ENCODE data around the gene ABCC8.

ABCC8 gene

GRCh38 chr11:17397311-17398002 is 79.2 kb downstream of the ABCC8 start:
- ATAC-seq: no peak
- no peak for TF ChIP-seq PPARA (CRISPR knock-in tag; IDR thresholded peaks at IDR 0.05; ENCODE audit: borderline replicate concordance)
- TF ChIP-seq ZC3H10 (CRISPR knock-in tag; IDR thresholded peaks at IDR 0.05): no peak
- TF ChIP-seq BACH2 (CRISPR knock-in tag; IDR thresholded peaks at IDR 0.05; ENCODE audit: borderline replicate concordance): no peak
- TF ChIP-seq POU6F1 (CRISPR knock-in tag; IDR thresholded peaks at IDR 0.05; ENCODE audit: borderline replicate concordance, low read depth): no peak
- TF ChIP-seq TOX (CRISPR knock-in tag; IDR thresholded peaks at IDR 0.05; ENCODE audit: borderline replicate concordance): no peak
- no peak for TF ChIP-seq ZNF8 (CRISPR knock-in tag; IDR thresholded peaks at IDR 0.05)
- no peak for TF ChIP-seq PATZ1 (CRISPR knock-in tag; IDR thresholded peaks at IDR 0.05; ENCODE audit: borderline replicate concordance)
- TF ChIP-seq ISL1 (CRISPR knock-in tag; IDR thresholded peaks at IDR 0.05): no peak
- TF ChIP-seq ZFP30 (CRISPR knock-in tag; IDR thresholded peaks at IDR 0.05): no peak
- TF ChIP-seq ZFP3 (CRISPR knock-in tag; IDR thresholded peaks at IDR 0.05): no peak
- no peak for TF ChIP-seq OSR1 (CRISPR knock-in tag; IDR thresholded peaks at IDR 0.05)
- TF ChIP-seq TCF4 (CRISPR knock-in tag; IDR thresholded peaks at IDR 0.05; ENCODE audit: borderline replicate concordance): no peak
- TF ChIP-seq CREB5 (CRISPR knock-in tag; IDR thresholded peaks at IDR 0.05; ENCODE audit: low read depth): no peak
- no peak for TF ChIP-seq CSRNP3 (CRISPR knock-in tag; IDR thresholded peaks at IDR 0.05)
- no peak for TF ChIP-seq RARB (CRISPR knock-in tag; IDR thresholded peaks at IDR 0.05)
- TF ChIP-seq CSDC2 (CRISPR knock-in tag; IDR thresholded peaks at IDR 0.05): no peak
- TF ChIP-seq GLIS3 (CRISPR knock-in tag; IDR thresholded peaks at IDR 0.05): no peak
- TF ChIP-seq SNAI2 (CRISPR knock-in tag; IDR thresholded peaks at IDR 0.05): no peak
- TF ChIP-seq ESRRG (CRISPR knock-in tag; IDR thresholded peaks at IDR 0.05): no peak
- no peak for TF ChIP-seq ZNF565 (CRISPR knock-in tag; conservative IDR thresholded peaks at IDR 0.05; ENCODE audit: low read depth)

DNA sequence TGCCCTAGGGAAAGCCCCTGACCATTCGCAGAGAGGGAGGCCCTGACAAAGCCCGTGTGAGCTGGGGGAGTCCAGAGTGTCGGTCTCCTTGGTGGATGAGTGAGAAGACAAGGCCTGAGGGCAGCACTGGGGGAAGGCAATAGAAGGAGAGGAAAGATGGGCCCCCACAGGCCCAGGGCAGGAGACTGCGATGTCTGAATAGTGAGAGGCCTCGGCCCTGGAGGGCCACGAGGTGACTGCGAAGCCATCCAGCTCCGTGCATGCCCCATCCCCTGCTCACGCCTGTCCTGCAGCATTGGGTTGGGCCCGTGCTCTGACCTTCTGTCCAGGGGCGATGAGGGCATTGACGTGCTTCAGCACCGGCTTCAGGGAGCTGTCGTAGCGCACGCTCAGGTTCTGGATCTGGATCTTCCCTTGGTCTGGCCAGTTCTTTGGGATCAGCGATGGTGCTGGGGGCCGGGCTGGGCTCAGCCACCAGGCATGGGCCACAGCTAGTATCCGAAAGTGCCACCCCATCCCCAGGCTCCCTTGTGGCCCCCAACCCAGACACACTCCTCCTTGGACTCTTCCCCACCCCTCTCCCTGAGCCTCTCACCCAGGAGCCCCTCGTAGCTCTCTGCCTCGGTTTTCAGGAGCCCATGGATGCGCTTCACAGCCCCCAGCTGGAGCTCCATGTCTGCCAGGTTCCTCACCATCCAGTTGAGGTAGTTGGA is 79.9 kb downstream of the ABCC8 start:
- ATAC-seq: no peak
- TF ChIP-seq GLIS3 (CRISPR knock-in tag; IDR thresholded peaks at IDR 0.05) (no peak), ZC3H10 (CRISPR knock-in tag; IDR thresholded peaks at IDR 0.05) (no peak), ISL1 (CRISPR knock-in tag; IDR thresholded peaks at IDR 0.05) (no peak), TCF4 (CRISPR knock-in tag; IDR thresholded peaks at IDR 0.05; ENCODE audit: borderline replicate concordance) (no peak), CSRNP3 (CRISPR knock-in tag; IDR thresholded peaks at IDR 0.05) (no peak), BACH2 (CRISPR knock-in tag; IDR thresholded peaks at IDR 0.05; ENCODE audit: borderline replicate concordance) (no peak), OSR1 (CRISPR knock-in tag; IDR thresholded peaks at IDR 0.05) (no peak), TOX (CRISPR knock-in tag; IDR thresholded peaks at IDR 0.05; ENCODE audit: borderline replicate concordance) (no peak), ZFP3 (CRISPR knock-in tag; IDR thresholded peaks at IDR 0.05) (no peak), ARNTL (CRISPR knock-in tag; IDR thresholded peaks at IDR 0.05; ENCODE audit: borderline replicate concordance, low read depth) (no peak), ZFP30 (CRISPR knock-in tag; IDR thresholded peaks at IDR 0.05) (no peak), POU6F1 (CRISPR knock-in tag; IDR thresholded peaks at IDR 0.05; ENCODE audit: borderline replicate concordance, low read depth) (no peak), CREB5 (CRISPR knock-in tag; IDR thresholded peaks at IDR 0.05; ENCODE audit: low read depth) (no peak)

Measured in SK-N-SH treated with all-trans-retinoic acid at 6 μM for 48 hours (cell line).